ENCODE results near the gene TMEM38B.
"Not testable (repeated sequence)": the region's sequence is repeated elsewhere in the genome, so short reads cannot be mapped to it uniquely, and the experiment has no call there.

DNA sequence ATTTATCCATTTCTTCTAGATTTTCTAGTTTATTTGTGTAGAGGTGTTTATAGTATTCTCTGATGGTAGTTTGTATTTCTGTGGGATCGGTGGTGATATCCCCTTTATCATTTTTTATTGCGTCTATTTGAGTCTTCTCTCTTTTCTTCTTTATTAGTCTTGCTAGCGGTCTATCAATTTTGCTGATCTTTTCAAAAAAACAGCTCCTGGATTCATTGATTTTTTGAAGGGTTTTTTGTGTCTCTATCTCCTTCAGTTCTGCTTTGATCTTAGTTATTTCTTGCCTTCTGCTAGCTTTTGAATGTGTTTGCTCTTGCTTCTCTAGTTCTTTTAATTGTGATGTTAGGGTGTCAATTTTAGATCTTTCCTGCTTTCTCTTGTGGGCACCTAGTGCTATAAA, 53.0 kb downstream of the TMEM38B start:
- not testable (repeated sequence) for TF ChIP-seq CTCF (IDR thresholded peaks at IDR 0.05); POLR2AphosphoS5 (IDR thresholded peaks at IDR 0.05; ENCODE audit: low read depth, low read length)
- TF ChIP-seq, protein P1, sequence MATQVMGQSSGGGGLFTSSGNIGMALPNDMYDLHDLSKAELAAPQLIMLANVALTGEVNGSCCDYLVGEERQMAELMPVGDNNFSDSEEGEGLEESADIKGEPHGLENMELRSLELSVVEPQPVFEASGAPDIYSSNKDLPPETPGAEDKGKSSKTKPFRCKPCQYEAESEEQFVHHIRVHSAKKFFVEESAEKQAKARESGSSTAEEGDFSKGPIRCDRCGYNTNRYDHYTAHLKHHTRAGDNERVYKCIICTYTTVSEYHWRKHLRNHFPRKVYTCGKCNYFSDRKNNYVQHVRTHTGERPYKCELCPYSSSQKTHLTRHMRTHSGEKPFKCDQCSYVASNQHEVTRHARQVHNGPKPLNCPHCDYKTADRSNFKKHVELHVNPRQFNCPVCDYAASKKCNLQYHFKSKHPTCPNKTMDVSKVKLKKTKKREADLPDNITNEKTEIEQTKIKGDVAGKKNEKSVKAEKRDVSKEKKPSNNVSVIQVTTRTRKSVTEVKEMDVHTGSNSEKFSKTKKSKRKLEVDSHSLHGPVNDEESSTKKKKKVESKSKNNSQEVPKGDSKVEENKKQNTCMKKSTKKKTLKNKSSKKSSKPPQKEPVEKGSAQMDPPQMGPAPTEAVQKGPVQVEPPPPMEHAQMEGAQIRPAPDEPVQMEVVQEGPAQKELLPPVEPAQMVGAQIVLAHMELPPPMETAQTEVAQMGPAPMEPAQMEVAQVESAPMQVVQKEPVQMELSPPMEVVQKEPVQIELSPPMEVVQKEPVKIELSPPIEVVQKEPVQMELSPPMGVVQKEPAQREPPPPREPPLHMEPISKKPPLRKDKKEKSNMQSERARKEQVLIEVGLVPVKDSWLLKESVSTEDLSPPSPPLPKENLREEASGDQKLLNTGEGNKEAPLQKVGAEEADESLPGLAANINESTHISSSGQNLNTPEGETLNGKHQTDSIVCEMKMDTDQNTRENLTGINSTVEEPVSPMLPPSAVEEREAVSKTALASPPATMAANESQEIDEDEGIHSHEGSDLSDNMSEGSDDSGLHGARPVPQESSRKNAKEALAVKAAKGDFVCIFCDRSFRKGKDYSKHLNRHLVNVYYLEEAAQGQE (IDR thresholded peaks at IDR 0.05; ENCODE audit: insufficient read depth in 1 of 2, low read depth in 2 of 2, low read length in 1 of 2): not testable (repeated sequence)

Measured in Panc1 (cell line).